CD4-positive, alpha-beta T cell treated with Interleukin-15 for 4 hours (primary cell): Measurements from ENCODE around the gene DBN1.

Experiments
- DNase-seq: peaks from one replicate; pipeline ENCODE4 v3.0.0-alpha.2; 2020; ENCODE audit warnings: low spot score

DBN1 gene

GRCh38 chr5:177473443-177474001 is at the start of gene DBN1:
TSS of gene DBN1 (minus strand) at chr5:177473634. CDS start at chr5:177473521, 113 bp downstream.
- DNase-seq, result no peak

GRCh38 chr5:177520916-177521513 is 47.6 kb upstream of the DBN1 start:
- DNase-seq, result no peak

- DNase-seq, result no peak
Observed at GRCh38 chr5:177520271-177520670, 46.8 kb upstream of the DBN1 start.

GRCh38 chr5:177519463-177520235 is 46.2 kb upstream of the DBN1 start:
- no peak for DNase-seq

- peak; percentile 97 for DNase-seq
Observed at GRCh38 chr5:177516601-177517568, 43.5 kb upstream of the DBN1 start, which contains the start of gene DDX41. TSS of gene DDX41 (minus strand) at chr5:177516961. CDS start at chr5:177516945, 16 bp downstream.

- DNase-seq, result no peak
Observed at GRCh38 chr5:177515580-177515979, 42.1 kb upstream of the DBN1 start.

GRCh38 chr5:177514541-177514940 is 41.1 kb upstream of the DBN1 start:
- DNase-seq, result no peak

GRCh38 chr5:177513500-177513899 is 40.1 kb upstream of the DBN1 start:
- no peak for DNase-seq

- DNase-seq, result no peak
Observed at GRCh38 chr5:177512736-177513380, 39.4 kb upstream of the DBN1 start.

- no peak for DNase-seq
Observed at GRCh38 chr5:177511796-177512675, 38.6 kb upstream of the DBN1 start.

- DNase-seq, result no peak
Observed at GRCh38 chr5:177511181-177511580, 37.7 kb upstream of the DBN1 start.

GRCh38 chr5:177510567-177511053 is 37.2 kb upstream of the DBN1 start:
- DNase-seq, result no peak

GRCh38 chr5:177509991-177510566 is 36.6 kb upstream of the DBN1 start:
- DNase-seq, result no peak

- no peak for DNase-seq
Observed at GRCh38 chr5:177509381-177509951, 36.0 kb upstream of the DBN1 start, which contains the start of gene DOK3. TSS of gene DOK3 (minus strand) at chr5:177509826. CDS start at chr5:177509540, 286 bp downstream.

- DNase-seq, result no peak
Observed at GRCh38 chr5:177508837-177509236, 35.4 kb upstream of the DBN1 start.

- no peak for DNase-seq
Observed at GRCh38 chr5:177508221-177508611, 34.8 kb upstream of the DBN1 start.

- no peak for DNase-seq
Observed at GRCh38 chr5:177507596-177508220, 34.3 kb upstream of the DBN1 start.

GRCh38 chr5:177507165-177507564 is 33.7 kb upstream of the DBN1 start:
- DNase-seq, result no peak

GRCh38 chr5:177505075-177505474 is 31.6 kb upstream of the DBN1 start:
- no peak for DNase-seq
